A549 (cell line): Measurements from ENCODE around the gene DDX60. TPM values are rescaled to one million over a fixed set of nuclear protein-coding genes. Genes with fewer than 3 reads are reported as not detected.

Experiments
- ATAC-seq, 2 experiments: fragments of 200-7000 bp in 1 of 2; fragments of >200 bp in 1 of 2; cut with Nextera tagmentation in 1 of 2; cut with Tn5 transposase in 1 of 2; 3 replicates each; pipeline versions ENCODE4 v1.8.0 to v1.9.1; 2018 to 2020; ENCODE audit warnings: mild to moderate bottlenecking in 1 of 2, moderate library complexity in 1 of 2
- CTCF ChIA-PET: fragments of 300-600 bp; sonication (Branson Sonifier 250); formaldehyde crosslinking; extraction: SDS; loops from one replicate; lab custom pipeline; 2021; ENCODE audit warnings: antibody characterized with exemption, inconsistent platforms; lab: Yijun Ruan, JAX
- POLR2A ChIA-PET: fragments of 350-600 bp; formaldehyde crosslinking; extraction: SDS; loops from one replicate; lab custom pipeline; 2021; ENCODE audit warnings: antibody characterized with exemption, inconsistent platforms; lab: Yijun Ruan, JAX
- DNase-seq, 2 experiments: peaks; one replicate each; pipeline versions ENCODE4 v3.0.0 to v3.0.0-alpha.2; 2011 to 2016; ENCODE audit warnings: low read depth in 1 of 2, low spot score in 1 of 2
- FAIRE-seq: peaks from 2 replicates; lab custom pipeline; 2011; peaks lifted over from hg19 to GRCh38; lab: Jason Lieb, UNC
- H3K27ac ChIP-seq, 2 experiments: fragments of >200 bp; sonication (Bioruptor Twin); formaldehyde crosslinking; 3 replicates each; pipeline ENCODE4 v1.5.1; 2016 to 2017
- H3K4me1 ChIP-seq: fragments of >200 bp; sonication (Bioruptor Twin); formaldehyde crosslinking; 3 replicates; pipeline ENCODE4 v1.6.1; 2016
- H3K4me2 ChIP-seq: fragments of >200 bp; sonication (Bioruptor Twin); formaldehyde crosslinking; 3 replicates; pipeline ENCODE4 v1.6.1; 2016
- H3K4me3 ChIP-seq: fragments of >200 bp; sonication (Bioruptor Twin); formaldehyde crosslinking; 3 replicates; pipeline ENCODE4 v1.5.1; 2016
- H3K9me3 ChIP-seq: fragments of >200 bp; sonication (Bioruptor Twin); formaldehyde crosslinking; 3 replicates; pipeline ENCODE4 v1.6.1; 2016
- CHD4 ChIP-seq: fragments of 200-600 bp; sonication (generic); IDR thresholded peaks from 2 replicates; pipeline ENCODE4 v1.6.1; 2016; ENCODE audit warnings: antibody characterized with exemption, mild to moderate bottlenecking, borderline replicate concordance
- FOSL2 ChIP-seq, 2 experiments: fragments of 450-650 bp in 1 of 2; fragments of >200 bp in 1 of 2; sonication (Bioruptor Twin) in 1 of 2; formaldehyde crosslinking; IDR thresholded peaks; 2 replicates each; pipeline versions ENCODE4 v1.5.0 to v1.6.1; 2016 to 2020; ENCODE audit warnings: mild to moderate bottlenecking in 1 of 2, moderate library complexity in 1 of 2
- KDM1A ChIP-seq: fragments of 200-600 bp; sonication (generic); IDR thresholded peaks from 2 replicates; pipeline ENCODE4 v1.6.1; 2016; ENCODE audit warnings: low read depth, mild to moderate bottlenecking
- NFE2L2 ChIP-seq: fragments of 150-350 bp; conservative IDR thresholded peaks from 2 replicates; pipeline ENCODE4 v1.6.1; 2014; ENCODE audit warnings: low read length
- RCOR1 ChIP-seq: fragments of 150-350 bp; IDR thresholded peaks from 2 replicates; pipeline ENCODE4 v1.6.1; 2014; ENCODE audit warnings: antibody characterized with exemption, low read length, low read depth
- SMC3 ChIP-seq: fragments of >200 bp; sonication (Bioruptor Twin); formaldehyde crosslinking; IDR thresholded peaks from 3 replicates; pipeline ENCODE4 v1.6.1; 2018; ENCODE audit warnings: inconsistent platforms
- SREBF2 ChIP-seq: fragments of 450-650 bp; IDR thresholded peaks from 2 replicates; pipeline ENCODE4 v1.6.1; 2014; ENCODE audit warnings: mild to moderate bottlenecking, moderate library complexity
- TFCP2L1 ChIP-seq: fragments of 250-450 bp; sonication (Bioruptor Pico); IDR thresholded peaks from 2 replicates; pipeline ENCODE4 v1.5.0; 2021; ENCODE audit warnings: mild to moderate bottlenecking
- ZFP36 ChIP-seq: fragments of 450-650 bp; IDR thresholded peaks from 2 replicates; pipeline ENCODE4 v1.6.1; 2014; ENCODE audit warnings: borderline replicate concordance; ENCODE audit not compliant: partially characterized antibody
- WGBS: methylation state at CpG from one replicate; pipeline ENCODE4 v1.1.6; 2017; ENCODE audit errors: missing lambda C conversion rate; 5-methylcytosine and 5-hydroxymethylcytosine counted together
- polyA plus RNA-seq, 4 experiments: library from polyadenylated mRNA; depleted of rRNA in 3 of 4; stranded (reverse); fragments of >200 nt; fragmentation: RNase III in 1 of 4; extraction: RNeasy Plus Mini Kit Qiagen cat#74134 plus additional on column Dnase treatment in 1 of 4; gene quantifications; 2 replicates in 3 of 4; 3 replicates in 1 of 4; pipeline ENCODE4 v1.2.3, GENCODE V29; 2011 to 2017
- TF ChIP-seq, protein P1 (sequence below): fragments of >200 bp; sonication (Bioruptor Twin); formaldehyde crosslinking; IDR thresholded peaks from 3 replicates; pipeline ENCODE4 v1.6.1; 2016
- TF ChIP-seq, protein P2 (sequence below): fragments of 250-450 bp; sonication (Bioruptor Pico); IDR thresholded peaks from 2 replicates; pipeline ENCODE4 v1.5.0; 2021; ENCODE audit warnings: mild to moderate bottlenecking, moderate library complexity, borderline replicate concordance

The DDX60 gene
- polyA plus RNA-seq, 2 of the 4 experiments (the other 2 are of a cell fraction): 1.6 to 4.4 TPM

DNA sequence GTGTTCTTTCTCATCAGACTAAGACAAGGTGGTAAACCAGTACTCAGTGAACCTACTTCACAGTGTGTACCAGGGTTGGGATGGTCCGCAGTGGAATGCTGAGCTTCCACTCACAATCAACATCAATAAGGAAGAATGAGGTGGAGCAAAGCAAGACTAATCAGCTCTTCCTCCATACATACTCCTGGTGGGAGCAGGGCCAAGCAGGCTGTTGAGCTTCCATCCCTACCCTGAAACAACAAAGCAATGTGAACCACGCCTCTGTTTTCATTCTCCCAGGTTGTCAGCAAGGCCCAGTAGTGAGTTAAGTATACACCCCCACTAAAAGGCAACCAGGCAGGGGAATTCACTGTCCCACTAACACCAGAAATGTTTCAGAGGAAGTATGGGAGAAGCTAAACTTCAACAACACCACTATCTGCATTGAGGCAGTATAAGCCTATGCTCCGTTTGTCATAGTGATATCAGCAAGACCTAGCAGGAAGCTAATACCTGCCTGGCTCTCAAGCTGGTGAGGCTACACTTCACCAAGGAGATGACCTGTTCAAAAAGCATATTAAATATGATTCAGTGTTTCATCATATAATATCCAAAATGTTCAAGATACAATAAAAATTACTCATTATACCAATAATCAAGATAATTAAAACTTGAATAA lies 109.5 kb downstream of the DDX60 start:
- Histone ChIP-seq H3K9me3 (no peaks in the 10 kb centered on the region), H3K27ac (no peak overlapping the region), H3K4me3 (no peak overlapping the region), H3K4me2 (no peak overlapping the region), H3K4me1 (no peaks in the 10 kb centered on the region)
- FAIRE-seq (no peak), ATAC-seq (no peak), DNase-seq (no peak)
- 73% methylated on average over 3 of the region's 3 CpGs for WGBS
- ChIA-PET CTCF (no interaction called here), POLR2A (no interaction called here)
- TF ChIP-seq NFE2L2: no peak
- TF ChIP-seq, protein P1, sequence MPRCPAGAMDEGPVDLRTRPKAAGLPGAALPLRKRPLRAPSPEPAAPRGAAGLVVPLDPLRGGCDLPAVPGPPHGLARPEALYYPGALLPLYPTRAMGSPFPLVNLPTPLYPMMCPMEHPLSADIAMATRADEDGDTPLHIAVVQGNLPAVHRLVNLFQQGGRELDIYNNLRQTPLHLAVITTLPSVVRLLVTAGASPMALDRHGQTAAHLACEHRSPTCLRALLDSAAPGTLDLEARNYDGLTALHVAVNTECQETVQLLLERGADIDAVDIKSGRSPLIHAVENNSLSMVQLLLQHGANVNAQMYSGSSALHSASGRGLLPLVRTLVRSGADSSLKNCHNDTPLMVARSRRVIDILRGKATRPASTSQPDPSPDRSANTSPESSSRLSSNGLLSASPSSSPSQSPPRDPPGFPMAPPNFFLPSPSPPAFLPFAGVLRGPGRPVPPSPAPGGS: no peak
- no peak for TF ChIP-seq TFCP2L1 (CRISPR knock-in tag)
- no peak for TF ChIP-seq CHD4
- TF ChIP-seq, protein P2, sequence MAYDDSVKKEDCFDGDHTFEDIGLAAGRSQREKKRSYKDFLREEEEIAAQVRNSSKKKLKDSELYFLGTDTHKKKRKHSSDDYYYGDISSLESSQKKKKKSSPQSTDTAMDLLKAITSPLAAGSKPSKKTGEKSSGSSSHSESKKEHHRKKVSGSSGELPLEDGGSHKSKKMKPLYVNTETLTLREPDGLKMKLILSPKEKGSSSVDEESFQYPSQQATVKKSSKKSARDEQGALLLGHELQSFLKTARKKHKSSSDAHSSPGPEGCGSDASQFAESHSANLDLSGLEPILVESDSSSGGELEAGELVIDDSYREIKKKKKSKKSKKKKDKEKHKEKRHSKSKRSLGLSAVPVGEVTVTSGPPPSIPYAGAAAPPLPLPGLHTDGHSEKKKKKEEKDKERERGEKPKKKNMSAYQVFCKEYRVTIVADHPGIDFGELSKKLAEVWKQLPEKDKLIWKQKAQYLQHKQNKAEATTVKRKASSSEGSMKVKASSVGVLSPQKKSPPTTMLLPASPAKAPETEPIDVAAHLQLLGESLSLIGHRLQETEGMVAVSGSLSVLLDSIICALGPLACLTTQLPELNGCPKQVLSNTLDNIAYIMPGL (CRISPR knock-in tag): no peak
- no peak for TF ChIP-seq SMC3

DNA sequence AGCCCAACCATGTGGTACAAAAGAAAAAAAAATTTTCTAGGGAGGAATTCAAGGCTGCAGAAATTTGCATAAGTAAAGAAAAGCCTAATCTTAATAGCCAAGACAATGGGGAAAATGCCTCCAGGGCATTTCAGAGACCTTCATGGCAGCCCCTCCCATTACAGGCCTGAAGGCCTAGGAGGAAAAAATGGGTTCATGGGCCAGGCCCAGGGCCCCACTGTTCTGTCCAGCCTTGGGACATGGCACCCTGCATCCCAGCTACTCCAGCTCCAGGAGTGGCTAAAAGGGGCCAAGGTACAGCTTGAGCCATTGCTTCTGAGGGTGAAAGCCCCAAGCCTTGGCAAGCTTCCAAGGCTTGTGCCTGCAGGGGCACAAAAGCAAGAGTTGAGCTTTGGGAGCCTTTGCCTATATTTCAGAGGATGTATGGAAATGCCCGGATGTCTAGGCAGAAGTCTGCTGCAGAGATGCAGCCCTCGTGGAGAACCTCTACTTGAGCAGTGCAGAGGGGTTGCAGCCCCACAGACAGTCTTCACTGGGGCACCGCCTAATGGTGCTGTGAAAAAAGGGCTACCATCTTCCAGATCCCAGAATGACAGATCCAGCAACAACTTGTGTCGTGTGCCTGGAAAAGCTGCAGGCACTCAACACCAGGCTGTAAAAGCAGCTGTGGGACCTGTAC lies 115.2 kb downstream of the DDX60 start:
- CTCF ChIA-PET: no interaction called here
- POLR2A ChIA-PET: no interaction called here
- WGBS: 66% methylated on average over 4 of the region's 4 CpGs

DNA sequence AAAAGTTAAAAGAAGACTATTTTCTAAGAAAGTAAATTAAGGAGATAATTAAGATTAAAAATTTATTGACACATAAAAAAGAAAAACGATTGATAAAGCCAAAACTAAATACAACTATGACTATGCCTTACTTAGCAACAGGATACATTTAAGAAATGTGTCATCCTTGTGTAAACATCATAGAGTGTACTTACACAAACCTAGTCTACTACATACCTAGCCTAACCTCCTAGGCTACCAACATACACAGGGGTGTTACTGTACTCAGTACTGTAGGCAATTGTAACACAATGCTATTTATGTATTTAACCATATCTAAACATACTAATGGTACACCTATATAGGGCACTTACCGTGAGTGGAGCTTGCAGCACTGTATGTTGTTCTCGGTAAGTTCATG lies 117.9 kb downstream of the DDX60 start:
- 42% methylated on average over 3 of the region's 3 CpGs for WGBS
- TF ChIP-seq FOSL2 (IDR thresholded peaks at IDR 0.05) (no peak), FOSL2 (CRISPR knock-in tag; IDR thresholded peaks at IDR 0.05) (peak; percentile 31; the same call in 1 of the 2 replicates), RCOR1 (no peak)
- ChIA-PET CTCF (no interaction called here), POLR2A (no interaction called here)
- ATAC-seq (peak; percentile 70 to 85; a peak in 5 of 6 replicates), FAIRE-seq (no peak), DNase-seq (peak; percentile 10 to 29)
- Histone ChIP-seq H3K4me2 (peak overlapping the region; percentile 24; the same call in 2 of the 3 replicates), H3K27ac (no peak overlapping the region), H3K9me3 (peaks cover 13% of the 10 kb centered on the region), H3K4me1 (peaks cover 10% of the 10 kb centered on the region; the same call in 2 of the 3 replicates), H3K4me3 (no peak overlapping the region)

More for the DNA sequence above, 115.2 kb downstream of the DDX60 start:
- Histone ChIP-seq H3K4me2 (no peak overlapping the region), H3K4me3 (no peak overlapping the region), H3K27ac (no peak overlapping the region)
- no peak for ATAC-seq
- no peak for FAIRE-seq
- TF ChIP-seq SREBF2 (no peak), ZFP36 (peak; percentile 78), KDM1A (no peak)
- TF ChIP-seq, protein P1: no peak
- TF ChIP-seq, all 56 proteins: peak for 1
- H3K4me1 ChIP-seq: peaks cover 10% of the 10 kb centered on the region; the same call in 2 of the 3 replicates
- DNase-seq: no peak
- H3K9me3 ChIP-seq: peaks cover 13% of the 10 kb centered on the region
